Stimulated activated naive CD8-positive, alpha-beta T cell treated with anti-CD3 and anti-CD28 coated beads, Interleukin-15, Interleukin-2, amounts not matched to agents 100 ng/mL and 50 ng/mL, for 24 hours (primary cell): ENCODE results near the gene ZSWIM6.
A peak's percentile ranks its signal among the peaks of the same experiment; 100 is the strongest.

ENCODE experiments used
- H3K27ac Mint-ChIP-seq: one replicate; pipeline ENCODE4 v1.8.0; 2021; ENCODE audit warnings: mild to moderate bottlenecking, mixed read lengths
- H3K27me3 Mint-ChIP-seq: one replicate; pipeline ENCODE4 v1.8.0; 2021; ENCODE audit warnings: mixed read lengths
- H3K36me3 Mint-ChIP-seq: one replicate; pipeline ENCODE4 v1.8.0; 2021; ENCODE audit warnings: low read depth, mixed read lengths
- H3K4me1 Mint-ChIP-seq: one replicate; pipeline ENCODE4 v1.8.0; 2021; ENCODE audit warnings: low read depth, mixed read lengths
- H3K4me3 Mint-ChIP-seq: one replicate; pipeline ENCODE4 v1.8.0; 2021; ENCODE audit warnings: mild to moderate bottlenecking, mixed read lengths
- H3K9me3 Mint-ChIP-seq: one replicate; pipeline ENCODE4 v1.8.0; 2021; ENCODE audit warnings: mixed read lengths

Gene ZSWIM6

GRCh38 chr5:61319388-61320146, 12.5 kb upstream of the ZSWIM6 start:
- Mint-ChIP-seq H3K27me3 (peaks cover 4% of the 10 kb centered on the region), H3K4me1 (peaks cover 11% of the 10 kb centered on the region), H3K4me3 (no peak overlapping the region)

GRCh38 chr5:61320860-61321259, 11.2 kb upstream of the ZSWIM6 start:
- no peak overlapping the region for H3K4me3 Mint-ChIP-seq
- H3K9me3 Mint-ChIP-seq: no peaks in the 10 kb centered on the region
- peaks cover 11% of the 10 kb centered on the region for H3K4me1 Mint-ChIP-seq
- no peaks in the 10 kb centered on the region for H3K36me3 Mint-ChIP-seq
- H3K27ac Mint-ChIP-seq: no peak overlapping the region
- H3K27me3 Mint-ChIP-seq: peaks cover 4% of the 10 kb centered on the region

More at GRCh38 chr5:61319388-61320146, 12.5 kb upstream of the ZSWIM6 start:
- Mint-ChIP-seq H3K27ac (no peak overlapping the region), H3K36me3 (no peaks in the 10 kb centered on the region), H3K9me3 (no peaks in the 10 kb centered on the region)

DNA sequence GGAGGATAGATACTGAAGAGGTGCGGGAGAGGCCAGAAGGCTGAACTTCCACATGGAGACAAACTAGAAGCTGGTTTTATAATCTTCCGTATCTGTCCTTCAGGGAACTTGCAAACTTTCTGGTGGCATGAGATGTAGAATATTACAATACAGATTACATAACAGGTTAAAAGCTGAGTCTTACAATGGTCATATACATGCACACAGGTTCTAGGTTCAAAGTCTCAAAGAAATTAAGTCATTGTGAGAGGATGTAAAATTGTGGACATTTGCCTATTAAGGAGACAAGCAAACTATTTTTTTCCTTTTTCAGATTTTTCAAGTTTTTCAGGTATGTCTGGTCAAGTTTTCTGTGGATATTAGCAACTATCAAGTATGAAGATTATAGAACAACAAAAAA, 10.4 kb upstream of the ZSWIM6 start:
- no peak overlapping the region for H3K4me3 Mint-ChIP-seq
- peaks cover 9% of the 10 kb centered on the region for H3K27me3 Mint-ChIP-seq
- no peak overlapping the region for H3K27ac Mint-ChIP-seq
- peaks cover 11% of the 10 kb centered on the region for H3K4me1 Mint-ChIP-seq
- no peaks in the 10 kb centered on the region for H3K36me3 Mint-ChIP-seq
- no peaks in the 10 kb centered on the region for H3K9me3 Mint-ChIP-seq

DNA sequence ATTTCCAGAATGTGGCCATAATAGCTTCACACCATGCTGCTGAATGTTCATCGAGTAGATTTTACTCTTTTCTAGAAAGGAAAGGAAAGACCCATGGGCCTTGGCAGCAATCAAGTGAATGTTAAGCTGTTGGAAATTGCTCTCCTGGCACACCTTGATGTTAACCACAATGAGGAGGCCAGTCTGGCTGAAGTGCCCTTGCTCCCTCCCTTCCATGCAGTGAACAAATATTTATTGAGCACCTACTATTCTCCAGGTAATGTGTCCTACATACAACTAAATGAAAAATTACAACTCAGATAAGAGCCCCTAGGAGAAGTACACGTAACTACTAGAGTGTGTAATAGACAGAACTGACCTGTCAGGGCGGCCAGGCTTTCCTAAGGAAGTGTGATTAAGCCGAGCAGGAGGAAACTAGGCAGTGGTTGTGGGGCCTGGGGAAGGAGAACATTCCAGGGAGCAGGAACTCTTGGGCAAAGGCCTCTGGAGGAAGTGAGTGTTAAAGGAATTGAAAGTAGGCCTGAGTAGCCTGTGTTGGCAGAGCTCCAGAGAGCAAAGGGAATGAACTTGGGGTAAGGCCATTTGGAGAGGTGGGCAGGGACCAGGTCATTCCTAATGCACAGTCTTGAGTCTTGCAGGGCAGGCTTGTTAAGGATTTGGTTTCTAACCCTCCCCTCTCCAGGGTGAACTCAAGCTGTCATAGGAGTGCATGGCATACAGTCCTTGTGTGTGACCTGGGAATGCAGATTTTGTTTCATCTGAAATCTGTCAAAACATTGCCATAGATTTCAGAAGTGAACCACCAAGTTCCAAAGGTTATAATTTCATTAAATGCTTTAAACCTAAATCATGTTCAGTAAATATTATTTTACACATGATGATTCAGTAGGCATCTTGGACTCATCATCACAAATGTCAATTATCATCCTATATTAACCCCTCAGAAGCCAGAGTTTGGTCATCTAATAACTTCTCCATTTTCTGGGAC, 9.0 kb upstream of the ZSWIM6 start:
- H3K27me3 Mint-ChIP-seq: peaks cover 12% of the 10 kb centered on the region
- no peaks in the 10 kb centered on the region for H3K36me3 Mint-ChIP-seq

GRCh38 chr5:61327760-61328753, 4.0 kb upstream of the ZSWIM6 start:
- H3K36me3 Mint-ChIP-seq: no peaks in the 10 kb centered on the region
- H3K27ac Mint-ChIP-seq: peak overlapping the region; percentile 38
- no peak overlapping the region for H3K4me3 Mint-ChIP-seq
- no peaks in the 10 kb centered on the region for H3K9me3 Mint-ChIP-seq
- H3K27me3 Mint-ChIP-seq: peaks cover 20% of the 10 kb centered on the region
- H3K4me1 Mint-ChIP-seq: peaks cover 35% of the 10 kb centered on the region

More for the DNA sequence above, 9.0 kb upstream of the ZSWIM6 start:
- Mint-ChIP-seq H3K4me1 (peaks cover 20% of the 10 kb centered on the region), H3K9me3 (no peaks in the 10 kb centered on the region), H3K4me3 (no peak overlapping the region), H3K27ac (no peak overlapping the region)

DNA sequence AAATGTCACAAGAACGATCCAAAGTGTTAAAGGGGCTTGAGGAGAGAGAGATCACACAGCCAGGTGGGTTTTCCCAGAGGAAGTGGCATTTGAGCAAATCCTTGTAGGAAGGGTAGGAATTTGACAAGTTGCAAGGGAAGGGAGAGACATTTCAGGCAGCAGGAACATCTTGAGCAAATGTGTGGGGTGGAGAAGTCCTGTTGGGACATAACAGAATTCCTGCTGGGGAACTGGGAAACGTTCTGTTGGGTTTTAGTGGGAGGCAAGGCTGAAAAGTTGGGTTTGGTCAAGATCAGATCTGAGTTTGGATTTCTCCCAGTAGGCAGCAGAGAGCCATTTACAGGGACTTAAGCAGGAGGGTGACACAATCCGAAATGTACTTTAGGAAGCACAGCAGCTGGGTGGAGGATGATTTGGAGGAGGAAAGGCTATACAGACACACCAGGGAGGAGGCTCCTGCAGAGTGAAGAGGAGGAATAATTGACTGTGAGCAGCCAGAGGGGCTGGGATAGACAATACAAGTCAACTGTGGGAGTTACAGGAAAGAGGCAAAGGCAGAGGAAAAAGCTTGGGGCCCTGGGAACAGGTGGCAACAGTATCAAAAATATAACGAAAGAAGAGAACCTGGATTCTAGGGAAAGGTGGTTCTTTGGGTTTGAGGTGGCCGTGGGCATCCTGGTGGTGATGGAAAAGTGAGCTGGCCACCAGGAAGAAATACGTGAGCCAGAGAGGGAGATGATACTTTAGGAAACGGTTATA, 3.1 kb upstream of the ZSWIM6 start:
- H3K4me3 Mint-ChIP-seq: no peak overlapping the region
- no peaks in the 10 kb centered on the region for H3K36me3 Mint-ChIP-seq
- H3K27me3 Mint-ChIP-seq: peaks cover 21% of the 10 kb centered on the region
- H3K4me1 Mint-ChIP-seq: peaks cover 36% of the 10 kb centered on the region
- no peak overlapping the region for H3K27ac Mint-ChIP-seq
- no peaks in the 10 kb centered on the region for H3K9me3 Mint-ChIP-seq

DNA sequence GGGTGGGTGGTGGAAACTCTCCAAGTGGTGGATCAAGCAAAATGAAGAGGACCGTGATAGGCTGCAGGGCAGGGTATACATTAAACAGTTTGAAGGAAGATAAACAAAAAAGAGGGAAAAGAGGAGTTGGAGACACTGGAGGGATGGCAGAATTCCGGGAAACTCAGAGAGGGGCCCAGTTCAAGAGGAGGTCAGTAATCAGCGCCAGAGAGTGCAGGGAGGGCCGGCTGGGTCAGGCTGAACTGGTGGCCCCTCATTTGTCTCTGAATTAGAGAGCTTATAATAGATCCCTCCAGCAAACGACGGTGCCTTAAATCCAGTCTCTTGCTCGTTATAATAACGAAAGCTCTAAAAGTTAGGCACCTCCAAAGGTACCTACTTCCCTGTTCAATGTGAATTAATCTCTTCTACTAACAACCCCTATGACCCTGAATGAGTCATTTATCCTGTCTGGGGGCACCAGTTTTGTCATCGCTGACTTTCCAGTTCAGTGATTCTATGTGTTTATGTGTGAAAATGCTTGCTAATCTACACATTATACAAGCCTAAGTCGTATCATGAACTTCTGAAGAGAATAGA, 2.4 kb upstream of the ZSWIM6 start:
- H3K36me3 Mint-ChIP-seq: no peaks in the 10 kb centered on the region
- H3K4me3 Mint-ChIP-seq: peak overlapping the region; percentile 80
- H3K9me3 Mint-ChIP-seq: no peaks in the 10 kb centered on the region
- peaks cover 43% of the 10 kb centered on the region for H3K4me1 Mint-ChIP-seq
- H3K27me3 Mint-ChIP-seq: peaks cover 26% of the 10 kb centered on the region
- H3K27ac Mint-ChIP-seq: peak overlapping the region; percentile 28

GRCh38 chr5:61330341-61330844, 1.7 kb upstream of the ZSWIM6 start:
- peak overlapping the region; percentile 68 for H3K27ac Mint-ChIP-seq
- peaks cover 50% of the 10 kb centered on the region for H3K4me1 Mint-ChIP-seq

DNA sequence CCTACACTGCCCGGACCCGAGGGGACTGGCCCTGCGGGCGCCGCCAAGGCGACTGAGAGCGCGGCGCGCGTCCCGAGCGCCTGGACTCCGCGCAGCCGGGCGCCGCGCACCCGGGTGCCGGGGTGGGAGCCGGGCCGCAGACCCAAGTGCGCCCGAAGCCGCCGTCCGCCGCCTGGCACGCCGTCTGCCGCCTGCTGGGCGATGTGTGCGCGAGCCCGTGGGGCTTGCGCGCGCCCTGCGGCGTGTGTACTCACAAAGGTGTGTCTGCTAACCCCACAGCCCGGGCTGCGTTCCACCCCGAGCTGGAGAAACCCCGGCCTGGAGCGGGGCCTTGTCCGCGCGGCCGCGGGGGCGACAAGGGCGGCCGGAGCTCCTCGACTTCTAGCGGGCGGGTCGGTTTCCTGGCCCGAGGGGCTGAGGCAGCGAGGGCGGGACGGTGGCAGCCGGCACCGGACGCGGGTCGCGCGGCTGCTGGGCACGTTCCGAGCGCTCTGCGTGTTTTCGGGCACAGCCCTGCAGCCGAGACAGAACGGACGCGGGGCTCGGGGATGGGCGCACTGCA, 1.1 kb upstream of the ZSWIM6 start:
- Mint-ChIP-seq H3K36me3 (no peaks in the 10 kb centered on the region), H3K27ac (no peak overlapping the region), H3K4me3 (peak overlapping the region; percentile 80), H3K4me1 (peaks cover 51% of the 10 kb centered on the region), H3K27me3 (peaks cover 28% of the 10 kb centered on the region), H3K9me3 (no peaks in the 10 kb centered on the region)

More at GRCh38 chr5:61330341-61330844, 1.7 kb upstream of the ZSWIM6 start:
- no peaks in the 10 kb centered on the region for H3K36me3 Mint-ChIP-seq
- peak overlapping the region; percentile 80 for H3K4me3 Mint-ChIP-seq
- no peaks in the 10 kb centered on the region for H3K9me3 Mint-ChIP-seq
- peaks cover 28% of the 10 kb centered on the region for H3K27me3 Mint-ChIP-seq

- Mint-ChIP-seq H3K36me3 (peaks cover 4% of the 10 kb centered on the region), H3K27ac (peak overlapping the region; percentile 81), H3K9me3 (peaks cover 3% of the 10 kb centered on the region), H3K4me3 (peak overlapping the region; percentile 84), H3K4me1 (peaks cover 52% of the 10 kb centered on the region), H3K27me3 (peaks cover 21% of the 10 kb centered on the region)
Measured at GRCh38 chr5:61332358-61332749, 296 bp downstream of the ZSWIM6 start.

- H3K4me3 Mint-ChIP-seq: peak overlapping the region; percentile 81
- H3K36me3 Mint-ChIP-seq: peaks cover 4% of the 10 kb centered on the region
- peaks cover 20% of the 10 kb centered on the region for H3K27me3 Mint-ChIP-seq
- peaks cover 3% of the 10 kb centered on the region for H3K9me3 Mint-ChIP-seq
- H3K4me1 Mint-ChIP-seq: peaks cover 46% of the 10 kb centered on the region
- H3K27ac Mint-ChIP-seq: no peak overlapping the region
Measured at GRCh38 chr5:61332851-61333320, 828 bp downstream of the ZSWIM6 start.

GRCh38 chr5:61333321-61333953, 1.4 kb downstream of the ZSWIM6 start:
- H3K27me3 Mint-ChIP-seq: peaks cover 18% of the 10 kb centered on the region
- H3K36me3 Mint-ChIP-seq: peaks cover 4% of the 10 kb centered on the region
- no peak overlapping the region for H3K27ac Mint-ChIP-seq
- H3K9me3 Mint-ChIP-seq: peaks cover 3% of the 10 kb centered on the region
- peak overlapping the region; percentile 81 for H3K4me3 Mint-ChIP-seq
- peaks cover 43% of the 10 kb centered on the region for H3K4me1 Mint-ChIP-seq
